K562 (cell line): Measurements from ENCODE around the gene HLA-DOB. TPM values are rescaled to one million over a fixed set of nuclear protein-coding genes. Genes with fewer than 3 reads are reported as not detected.

Experiments used
- ATAC-seq: fragments of 200-7000 bp; cut with Tn5 transposase; 3 replicates; pipeline ENCODE4 v1.9.1; 2020; ENCODE audit warnings: moderate library complexity
- BruUV-seq: library from RNA; stranded (reverse); fragments of 400-500 nt; replicated peaks from 2 replicates; lab custom pipeline; 2021; lab: Mats Ljungman, UMichigan
- CTCF ChIA-PET: fragments of 300-600 bp; formaldehyde crosslinking; extraction: SDS; loops from one replicate; lab custom pipeline; 2021; ENCODE audit warnings: low intra/inter-chr PET ratio; lab: Yijun Ruan, JAX
- POLR2A ChIA-PET: fragments of 300-600, 350-650 bp; sonication (Branson Sonifier 250); formaldehyde crosslinking; extraction: SDS; loops from one replicate; lab custom pipeline; 2021; ENCODE audit warnings: antibody characterized with exemption, inconsistent platforms; lab: Yijun Ruan, JAX
- DNase-seq, 4 experiments: peaks; one replicate each; pipeline versions ENCODE4 v3.0.0 to v3.0.0-alpha.2; 2011 to 2018; ENCODE audit warnings: low spot score in 3 of 4, mixed read lengths in 3 of 4; ENCODE audit errors: extremely low read depth in 1 of 4
- FAIRE-seq: peaks from 2 replicates; lab custom pipeline; 2011; peaks lifted over from hg19 to GRCh38; lab: Jason Lieb, UNC
- H2AFZ ChIP-seq: 2 replicates; pipeline ENCODE4 v1.6.0; 2011; ENCODE audit warnings: low read depth, low read length, control low read depth, inconsistent platforms
- H3K27ac ChIP-seq: fragments of 200-600 bp; 3 replicates; pipeline ENCODE4 v1.8.0; 2011; ENCODE audit warnings: low read depth, mild to moderate bottlenecking, control low read depth, inconsistent platforms, low read length, moderate library complexity, mixed read lengths; ENCODE audit errors: extremely low read depth
- H3K27me3 ChIP-seq, 2 experiments: fragments of 300-600 bp in 1 of 2; 2 replicates in 1 of 2; 3 replicates in 1 of 2; pipeline versions ENCODE4 v1.6.0 to v1.8.0; 2011; ENCODE audit warnings: inconsistent platforms in 2 of 2, low read length in 2 of 2, mild to moderate bottlenecking in 1 of 2, mixed read lengths in 1 of 2, moderate library complexity in 1 of 2; ENCODE audit not compliant: control insufficient read depth in 2 of 2, insufficient read depth in 2 of 2
- H3K36me3 ChIP-seq: fragments of 300-600 bp; 3 replicates; pipeline ENCODE4 v1.8.0; 2011; ENCODE audit warnings: mild to moderate bottlenecking, low read length, inconsistent platforms; ENCODE audit not compliant: control insufficient read depth, insufficient read depth
- H3K4me1 ChIP-seq, 2 experiments: fragments of 200-600 bp in 1 of 2; replicated peaks in 1 of 2; 2 replicates in 1 of 2; 3 replicates in 1 of 2; pipeline versions ENCODE4 v1.5.1 to v1.8.0; 2011; ENCODE audit warnings: inconsistent platforms in 2 of 2, low read length in 2 of 2, mild to moderate bottlenecking in 1 of 2, mixed read lengths in 1 of 2, moderate library complexity in 1 of 2; ENCODE audit not compliant: control insufficient read depth in 2 of 2, insufficient read depth in 2 of 2
- H3K4me2 ChIP-seq: 2 replicates; pipeline ENCODE4 v1.6.1; 2011; ENCODE audit warnings: low read length, control low read depth, inconsistent platforms, mixed read lengths; ENCODE audit not compliant: insufficient read depth
- H3K4me3 ChIP-seq: fragments of 200-600 bp; sonication (generic), shearing (Covaris generic); 2 replicates; pipeline ENCODE4 v1.5.1; 2016; ENCODE audit warnings: control low read depth, inconsistent platforms
- H3K79me2 ChIP-seq: fragments of 200-600 bp; 3 replicates; pipeline ENCODE4 v1.8.0; 2011; ENCODE audit warnings: low read length, inconsistent platforms; ENCODE audit not compliant: control insufficient read depth, insufficient read depth
- H3K9ac ChIP-seq, 2 experiments: 2 replicates each; pipeline versions ENCODE4 v1.6.0 to v1.6.1; 2011; ENCODE audit warnings: low read depth in 2 of 2, low read length in 2 of 2, control low read depth in 1 of 2, inconsistent platforms in 1 of 2, mild to moderate bottlenecking in 1 of 2, mixed read lengths in 1 of 2; ENCODE audit not compliant: insufficient read depth in 1 of 2
- H3K9me1 ChIP-seq: one replicate; pipeline ENCODE4 v1.6.0; 2011; ENCODE audit warnings: inconsistent platforms, mild to moderate bottlenecking, low read length, moderate library complexity; ENCODE audit not compliant: control insufficient read depth, insufficient read depth
- H3K9me3 ChIP-seq: replicated peaks from 2 replicates; pipeline ENCODE4 v1.5.1; 2011; ENCODE audit warnings: low read depth, low read length, inconsistent platforms; ENCODE audit not compliant: control insufficient read depth, insufficient read depth
- H4K20me1 ChIP-seq: replicated peaks from 2 replicates; pipeline ENCODE4 v1.6.1; 2011; ENCODE audit warnings: low read length, inconsistent platforms, mixed read lengths; ENCODE audit not compliant: control insufficient read depth, insufficient read depth
- NFE2 ChIP-seq: IDR thresholded peaks from 2 replicates; pipeline ENCODE4 v1.6.1; 2014; ENCODE audit warnings: antibody characterized with exemption, low read depth
- SPI1 ChIP-seq: IDR thresholded peaks from 2 replicates; pipeline ENCODE4 v1.6.1; 2011; ENCODE audit warnings: low read depth, low read length, control low read depth, borderline replicate concordance
- WGBS: fragments of 100-300 bp; shearing (Covaris generic); methylation state at CpG from one replicate; pipeline ENCODE4 v1.1.6; 2016; ENCODE audit warnings: low coverage, mixed read lengths; ENCODE audit not compliant: insufficient coverage; ENCODE audit errors: missing lambda C conversion rate; 5-methylcytosine and 5-hydroxymethylcytosine counted together
- in situ Hi-C: fragments of 300-500 bp; cut with MboI; formaldehyde crosslinking; loops from 4 replicates; pipeline ENCODE4 v1.15.0; 2018; ENCODE audit warnings: inconsistent platforms, mixed read lengths
- intact Hi-C: fragments of 100-400 bp; cut with micrococcal nuclease; formaldehyde crosslinking; loops from 2 replicates; pipeline ENCODE4 v1.14.2; 2022
- polyA plus RNA-seq, 8 experiments: library from polyadenylated mRNA; depleted of rRNA in 4 of 8; stranded (reverse) in 5 of 8; unstranded in 3 of 8; fragments of >200 nt; fragmentation: Nextera tagmentation in 2 of 8; fragmentation: Illumina TruSeq in 1 of 8; extraction: Ambion mirVana in 2 of 8; extraction: Trizol in 1 of 8; gene quantifications; 2 replicates each; pipeline versions ENCODE4 v1.2.1 to v1.2.3, GENCODE V29; 2011 to 2014; ENCODE audit warnings: inconsistent platforms in 1 of 8, missing spikeins in 1 of 8
- total RNA-seq, 7 experiments: library from RNA; depleted of rRNA in 6 of 7; stranded (reverse); fragments of >200 nt in 6 of 7; fragmentation: Illumina TruSeq in 2 of 7; extraction: Trizol in 2 of 7; gene quantifications; 2 replicates each; pipeline versions ENCODE4 v1.2.1 to v1.2.3, GENCODE V29; 2011 to 2021; ENCODE audit warnings: low replicate concordance in 1 of 7
- TF ChIP-seq, protein P1 (sequence below): sonication (generic); formaldehyde crosslinking; IDR thresholded peaks from 2 replicates; pipeline ENCODE4 v1.8.1; 2023; ENCODE audit warnings: mild to moderate bottlenecking, missing genetic modification reagents

HLA-DOB gene
- total and polyA plus RNA-seq, 9 of the 15 experiments (the other 6 are each of a cell fraction or from before 2014, with no cell fraction given): 1.2 to 4.0 (median 2.5) TPM

DNA sequence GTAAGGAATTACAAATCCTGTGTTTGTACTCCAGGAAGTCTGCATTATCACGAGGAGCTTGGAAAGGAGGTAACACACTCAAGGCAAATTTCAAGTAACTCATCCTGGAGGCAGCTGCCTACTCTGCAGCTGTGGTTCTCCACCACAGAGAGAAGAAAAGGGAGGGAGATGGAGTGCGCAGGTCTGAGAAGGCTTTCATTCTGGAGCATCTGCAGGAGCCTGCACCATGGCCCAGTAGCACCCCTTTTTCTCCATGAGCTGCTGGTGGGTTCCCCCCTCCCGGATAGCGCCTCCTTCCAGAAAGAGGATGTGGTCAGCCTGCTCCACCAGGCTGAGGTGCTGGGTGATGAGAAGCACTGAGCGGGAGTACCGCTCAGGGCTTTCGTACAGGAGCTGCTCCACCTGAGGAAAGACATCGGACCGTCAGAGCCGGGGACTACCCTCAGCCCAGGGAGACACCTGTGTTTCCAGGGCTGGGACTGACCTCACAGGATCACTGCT, 28.6 kb upstream of the HLA-DOB start:
- Histone ChIP-seq H3K27me3 (peaks cover 9 to 41% of the 10 kb centered on the region in 2 experiments; a peak in 4 of 5 replicates), H3K36me3 (no peaks in the 10 kb centered on the region), H3K9ac (no peak overlapping the region), H3K27ac (no peak overlapping the region)
- no peak for FAIRE-seq
- DNase-seq: no peak
- BruUV-seq: no TSS peak
- intact Hi-C loops: no loop called here
- 11% methylated on average over 10 of the region's 10 CpGs for WGBS
- CTCF ChIA-PET: no interaction called here
- TF ChIP-seq SPI1: peak; percentile 47; the same call in 1 of the 2 replicates
- TF ChIP-seq NFE2: no peak
- TF ChIP-seq, protein P1, sequence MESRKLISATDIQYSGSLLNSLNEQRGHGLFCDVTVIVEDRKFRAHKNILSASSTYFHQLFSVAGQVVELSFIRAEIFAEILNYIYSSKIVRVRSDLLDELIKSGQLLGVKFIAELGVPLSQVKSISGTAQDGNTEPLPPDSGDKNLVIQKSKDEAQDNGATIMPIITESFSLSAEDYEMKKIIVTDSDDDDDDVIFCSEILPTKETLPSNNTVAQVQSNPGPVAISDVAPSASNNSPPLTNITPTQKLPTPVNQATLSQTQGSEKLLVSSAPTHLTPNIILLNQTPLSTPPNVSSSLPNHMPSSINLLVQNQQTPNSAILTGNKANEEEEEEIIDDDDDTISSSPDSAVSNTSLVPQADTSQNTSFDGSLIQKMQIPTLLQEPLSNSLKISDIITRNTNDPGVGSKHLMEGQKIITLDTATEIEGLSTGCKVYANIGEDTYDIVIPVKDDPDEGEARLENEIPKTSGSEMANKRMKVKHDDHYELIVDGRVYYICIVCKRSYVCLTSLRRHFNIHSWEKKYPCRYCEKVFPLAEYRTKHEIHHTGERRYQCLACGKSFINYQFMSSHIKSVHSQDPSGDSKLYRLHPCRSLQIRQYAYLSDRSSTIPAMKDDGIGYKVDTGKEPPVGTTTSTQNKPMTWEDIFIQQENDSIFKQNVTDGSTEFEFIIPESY (CRISPR knock-in tag): peak; percentile 57; the same call in 1 of the 2 replicates
- TF ChIP-seq, all 486 proteins: peak for 2
- Histone ChIP-seq H3K9me3 (no peaks in the 10 kb centered on the region), H3K4me2 (no peak overlapping the region), H3K79me2 (no peaks in the 10 kb centered on the region), H2AFZ (no peak overlapping the region), H4K20me1 (no peaks in the 10 kb centered on the region; the same call in 1 of the 2 replicates), H3K9me1 (no peaks in the 10 kb centered on the region), H3K4me3 (no peak overlapping the region), H3K4me1 (peaks cover 0 to 16% of the 10 kb centered on the region in 2 experiments; a peak in 3 of 5 replicates)
- in situ Hi-C loops: no loop called here
- POLR2A ChIA-PET: interaction anchor here (0.6 to 2.9 kb wide), 7 partner anchors 8 to 1131 kb away, joined by 3 to 13 read pairs (median 3); partner anchors contain the start of genes BRD2, PSMB9 and TAP1
- ATAC-seq: no peak
